ENCODE results near the gene NDUFS6. TPM values are rescaled to one million over a fixed set of nuclear protein-coding genes. Genes with fewer than 3 reads are reported as not detected.
"Not testable (repeated sequence)": the region's sequence is repeated elsewhere in the genome, so short reads cannot be mapped to it uniquely, and the experiment has no call there.

The NDUFS6 gene
- total RNA-seq, 1 donor = 30.9 TPM

- DNase-seq (ENCODE audit: low read depth) = peak; percentile 23
- no peak for TF ChIP-seq CTCF (IDR thresholded peaks at IDR 0.05; ENCODE audit: insufficient read depth, low read length)
- H3K4me3 ChIP-seq (ENCODE audit: low read depth, low read length) = no peak overlapping the region
Observed at GRCh38 chr5:1808439-1808838, 7.2 kb downstream of the NDUFS6 start.

GRCh38 chr5:1809416-1810035 is 8.3 kb downstream of the NDUFS6 start:
- H3K4me3 ChIP-seq (ENCODE audit: low read depth, low read length) = no peak overlapping the region
- DNase-seq (ENCODE audit: low read depth) = no peak
- no peak for TF ChIP-seq CTCF (IDR thresholded peaks at IDR 0.05; ENCODE audit: insufficient read depth, low read length)

GRCh38 chr5:1810581-1811101 is 9.4 kb downstream of the NDUFS6 start:
- no peak for TF ChIP-seq CTCF (IDR thresholded peaks at IDR 0.05; ENCODE audit: insufficient read depth, low read length)
- no peak for DNase-seq (ENCODE audit: low read depth)
- no peak overlapping the region for H3K4me3 ChIP-seq (ENCODE audit: low read depth, low read length)

- no peak overlapping the region for H3K4me3 ChIP-seq (ENCODE audit: low read depth, low read length)
- DNase-seq (ENCODE audit: low read depth) = no peak
- no peak for TF ChIP-seq CTCF (IDR thresholded peaks at IDR 0.05; ENCODE audit: insufficient read depth, low read length)
Observed at GRCh38 chr5:1814183-1815020, 13.2 kb downstream of the NDUFS6 start.

- no peak for TF ChIP-seq CTCF (IDR thresholded peaks at IDR 0.05; ENCODE audit: insufficient read depth, low read length)
- H3K4me3 ChIP-seq (ENCODE audit: low read depth, low read length) = no peak overlapping the region
- DNase-seq (ENCODE audit: low read depth) = no peak
Observed at GRCh38 chr5:1815071-1815786, 14.0 kb downstream of the NDUFS6 start.

GRCh38 chr5:1815881-1816292 is 14.7 kb downstream of the NDUFS6 start:
- no peak overlapping the region for H3K4me3 ChIP-seq (ENCODE audit: low read depth, low read length)
- no peak for TF ChIP-seq CTCF (IDR thresholded peaks at IDR 0.05; ENCODE audit: insufficient read depth, low read length)
- DNase-seq (ENCODE audit: low read depth) = no peak

GRCh38 chr5:1816495-1817089 is 15.4 kb downstream of the NDUFS6 start:
- not testable (repeated sequence) for H3K4me3 ChIP-seq (ENCODE audit: low read depth, low read length); DNase-seq (ENCODE audit: low read depth)
